GM21786 (cell line): ENCODE measurements around the gene CETP.

Source experiments
- ATAC-seq: cut with Tn5 transposase; IDR thresholded peaks from one replicate; pipeline ENCODE4 v1.9.1; 2021; ENCODE audit not compliant: unreplicated experiment

CETP gene

DNA sequence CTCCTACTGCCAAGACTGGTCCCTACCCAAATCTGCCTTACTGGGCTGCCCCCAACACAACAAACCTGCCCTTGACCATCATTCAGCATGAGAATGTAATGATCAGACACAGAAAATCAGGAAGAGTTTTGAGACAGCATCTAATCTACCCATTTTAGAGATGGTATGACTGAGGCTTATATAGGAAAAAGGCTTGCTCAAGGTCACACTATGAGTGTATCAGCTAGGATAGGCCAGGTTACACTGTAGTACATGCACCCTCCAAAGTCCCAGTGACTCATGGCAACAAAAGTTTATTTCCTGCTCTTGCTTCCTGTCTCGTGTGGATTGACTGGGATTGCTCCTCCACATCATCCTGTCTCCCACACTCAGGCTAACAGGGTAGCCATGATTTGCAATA lies 55.5 kb downstream of the CETP start:
- ATAC-seq, result no peak

DNA sequence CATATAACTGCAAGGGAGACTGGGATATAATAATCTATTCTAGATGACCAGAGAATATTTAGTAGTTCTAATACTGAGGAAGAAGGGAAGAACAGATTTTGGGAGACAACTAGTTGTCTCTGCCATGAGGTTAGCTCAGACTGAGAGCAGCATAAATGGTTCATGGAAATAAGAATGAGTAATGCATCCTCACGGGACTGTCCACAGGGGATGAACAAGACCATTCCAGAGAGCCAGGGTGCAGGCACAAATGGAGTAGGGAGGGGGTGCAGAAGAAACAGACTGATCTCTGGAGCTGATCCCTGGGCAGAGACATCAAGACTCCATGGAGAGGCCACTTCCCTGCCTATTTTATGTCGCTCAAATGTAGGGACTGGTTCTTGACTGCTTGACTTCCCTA lies 58.0 kb downstream of the CETP start:
- ATAC-seq, result no peak

DNA sequence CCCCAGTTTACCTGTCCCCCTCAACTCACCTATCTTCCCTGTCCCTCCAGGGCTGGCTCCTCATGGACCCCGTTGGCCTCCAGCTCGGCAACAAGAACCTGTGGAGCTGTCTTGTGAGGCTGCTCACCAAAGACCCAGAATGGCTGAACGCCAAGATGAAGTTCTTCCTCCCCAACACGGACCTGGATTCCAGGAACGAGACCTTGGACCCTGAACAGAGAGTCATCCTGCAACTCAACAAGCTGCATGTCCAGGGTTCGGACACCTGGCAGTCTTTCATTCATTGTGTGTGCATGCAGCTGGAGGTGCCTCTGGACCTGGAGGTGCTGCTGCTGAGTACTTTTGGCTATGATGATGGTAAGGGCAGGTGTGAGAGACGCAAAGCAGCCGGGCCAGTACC lies 58.9 kb downstream of the CETP start:
- no peak for ATAC-seq

DNA sequence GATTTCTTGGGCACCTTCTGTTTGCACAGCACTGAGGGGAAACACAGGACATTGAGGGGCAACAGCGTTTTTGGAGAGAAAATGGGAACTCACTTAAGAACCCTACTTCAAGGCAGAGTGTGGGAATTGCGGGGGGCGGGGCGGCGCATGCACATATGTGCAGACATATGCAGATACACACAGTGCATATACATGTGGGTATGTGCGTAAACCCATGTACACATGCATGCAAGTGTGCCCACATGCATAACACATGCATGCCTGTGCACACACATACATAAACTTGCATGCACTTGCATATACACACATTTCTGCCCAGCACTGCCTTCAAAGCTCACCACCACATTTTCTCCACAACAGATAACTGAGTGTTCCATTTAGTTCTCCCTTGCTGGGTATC lies 60.0 kb downstream of the CETP start:
- no peak for ATAC-seq

DNA sequence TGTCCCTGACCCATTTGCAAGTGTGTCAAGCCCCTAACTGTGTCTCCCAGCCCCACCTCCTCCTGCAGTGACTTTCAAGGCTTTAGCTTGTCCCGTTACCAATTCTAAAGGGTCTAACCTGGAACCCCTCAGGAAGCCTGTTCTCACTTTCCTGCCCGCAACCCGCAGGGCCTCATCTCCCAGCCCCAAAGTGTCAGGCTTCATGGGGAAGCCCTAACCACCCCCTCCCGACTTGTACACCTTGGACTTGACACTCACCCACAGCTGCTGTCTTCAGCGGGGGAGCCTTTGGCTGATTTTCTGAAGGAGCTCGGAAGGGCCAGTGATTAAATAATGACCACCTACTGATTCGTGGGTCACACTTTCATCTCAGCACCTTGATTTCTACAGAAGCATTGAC lies 60.7 kb downstream of the CETP start:
- ATAC-seq, result no peak

DNA sequence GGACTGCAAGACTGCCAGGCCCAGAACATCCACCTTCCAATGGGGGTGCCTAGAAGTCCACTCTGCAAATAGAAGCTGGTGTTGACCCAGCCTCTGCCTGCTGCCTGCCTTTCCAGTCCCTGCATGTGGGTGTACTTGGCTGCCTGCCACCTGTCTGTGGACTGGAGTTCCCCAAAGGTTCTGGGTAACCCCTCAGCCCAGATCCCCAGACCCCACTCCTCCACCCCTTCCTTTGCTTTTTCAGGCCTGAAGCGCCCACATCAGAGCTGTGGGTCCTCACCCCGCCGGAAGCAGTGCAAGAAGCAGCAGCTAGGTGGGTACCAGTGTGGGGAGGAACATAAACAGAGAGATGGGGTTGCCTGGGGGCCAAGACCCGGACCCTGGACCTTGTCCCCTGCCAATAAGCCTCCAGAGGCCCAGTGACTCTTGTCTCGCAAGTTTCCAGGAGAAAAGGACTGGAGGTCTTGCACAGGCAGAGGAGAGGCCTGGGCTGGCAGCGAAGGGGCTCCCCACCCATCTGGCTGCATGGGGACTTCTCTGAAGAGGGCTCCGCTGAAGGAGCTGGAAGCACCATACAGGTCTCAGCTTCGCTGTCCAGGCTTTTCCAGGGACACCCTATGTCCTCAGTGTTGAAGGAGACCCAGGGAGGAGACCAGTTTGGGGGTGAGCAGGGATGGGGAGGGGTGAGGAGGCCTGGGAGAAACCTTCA lies 61.9 kb downstream of the CETP start:
- ATAC-seq, result no peak

DNA sequence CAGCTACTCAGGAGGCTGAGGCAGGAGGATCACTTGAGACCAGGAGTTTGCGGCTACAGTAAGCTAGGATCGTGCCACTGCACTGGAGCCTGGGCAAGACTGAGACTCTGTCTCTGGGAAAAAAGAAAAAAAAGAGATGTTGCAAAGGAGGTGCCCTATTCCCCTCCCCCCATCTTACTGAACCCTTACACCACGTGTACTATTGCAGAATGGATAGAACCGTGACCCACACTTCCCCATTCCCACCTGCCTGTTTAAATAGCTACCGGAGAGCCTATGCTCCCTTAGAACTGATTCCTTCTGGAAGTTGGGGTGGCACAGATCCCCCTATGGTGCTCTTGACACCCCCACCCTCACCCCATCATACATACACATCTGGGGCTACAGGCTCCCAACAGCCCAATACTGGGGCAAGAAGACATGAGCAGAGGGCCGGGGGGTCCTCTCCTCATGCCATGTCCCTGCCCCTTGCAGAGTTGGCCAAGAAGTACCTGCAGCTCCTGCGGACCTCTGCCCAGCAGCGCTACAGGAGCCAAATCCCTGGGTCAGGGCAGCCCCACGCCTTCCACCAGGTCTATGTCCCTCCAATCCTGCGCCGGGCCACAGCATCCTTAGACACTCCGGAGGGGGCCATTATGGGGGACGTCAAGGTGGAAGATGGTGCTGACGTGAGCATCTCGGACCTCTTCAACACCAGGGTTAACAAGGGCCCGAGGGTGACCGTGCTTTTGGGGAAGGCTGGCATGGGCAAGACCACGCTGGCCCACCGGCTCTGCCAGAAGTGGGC lies 63.3 kb downstream of the CETP start:
- no peak for ATAC-seq

DNA sequence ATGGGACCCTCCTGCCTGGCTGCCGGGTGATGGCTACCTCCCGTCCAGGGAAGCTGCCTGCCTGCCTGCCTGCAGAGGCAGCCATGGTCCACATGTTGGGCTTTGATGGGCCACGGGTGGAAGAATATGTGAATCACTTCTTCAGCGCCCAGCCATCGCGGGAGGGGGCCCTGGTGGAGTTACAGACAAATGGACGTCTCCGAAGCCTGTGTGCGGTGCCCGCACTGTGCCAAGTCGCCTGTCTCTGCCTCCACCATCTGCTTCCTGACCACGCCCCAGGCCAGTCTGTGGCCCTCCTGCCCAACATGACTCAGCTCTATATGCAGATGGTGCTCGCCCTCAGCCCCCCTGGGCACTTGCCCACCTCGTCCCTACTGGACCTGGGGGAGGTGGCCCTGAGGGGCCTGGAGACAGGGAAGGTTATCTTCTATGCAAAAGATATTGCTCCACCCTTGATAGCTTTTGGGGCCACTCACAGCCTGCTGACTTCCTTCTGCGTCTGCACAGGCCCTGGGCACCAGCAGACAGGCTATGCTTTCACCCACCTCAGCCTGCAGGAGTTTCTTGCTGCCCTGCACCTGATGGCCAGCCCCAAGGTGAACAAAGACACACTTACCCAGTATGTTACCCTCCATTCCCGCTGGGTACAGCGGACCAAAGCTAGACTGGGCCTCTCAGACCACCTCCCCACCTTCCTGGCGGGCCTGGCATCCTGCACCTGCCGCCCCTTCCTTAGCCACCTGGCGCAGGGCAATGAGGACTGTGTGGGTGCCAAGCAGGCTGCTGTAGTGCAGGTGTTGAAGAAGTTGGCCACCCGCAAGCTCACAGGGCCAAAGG lies 64.4 kb downstream of the CETP start:
- ATAC-seq, result no peak

DNA sequence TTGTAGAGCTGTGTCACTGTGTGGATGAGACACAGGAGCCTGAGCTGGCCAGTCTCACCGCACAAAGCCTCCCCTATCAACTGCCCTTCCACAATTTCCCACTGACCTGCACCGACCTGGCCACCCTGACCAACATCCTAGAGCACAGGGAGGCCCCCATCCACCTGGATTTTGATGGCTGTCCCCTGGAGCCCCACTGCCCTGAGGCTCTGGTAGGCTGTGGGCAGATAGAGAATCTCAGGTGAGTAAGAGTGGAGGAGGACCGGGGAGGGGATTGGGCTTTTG lies 65.0 kb downstream of the CETP start:
- ATAC-seq, result no peak

DNA sequence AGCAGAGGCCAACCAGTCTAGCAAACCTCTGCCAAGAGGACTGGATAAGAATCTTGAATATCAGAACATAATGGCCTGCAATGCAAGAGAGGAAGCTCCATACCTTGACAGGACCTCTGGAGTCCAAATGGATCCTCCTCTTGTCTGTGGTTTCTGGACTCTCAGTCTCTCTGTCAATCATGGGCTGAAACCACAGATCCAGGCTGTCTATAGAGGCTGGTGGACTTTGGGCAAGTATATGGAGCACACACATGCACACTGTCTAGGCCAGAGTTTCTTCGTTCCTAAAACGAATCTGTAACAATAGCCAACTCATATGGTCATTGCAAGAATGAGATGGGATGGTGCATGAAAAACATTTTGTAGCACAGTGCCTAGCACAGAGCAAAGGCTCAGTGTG lies 65.3 kb downstream of the CETP start:
- no peak for ATAC-seq

DNA sequence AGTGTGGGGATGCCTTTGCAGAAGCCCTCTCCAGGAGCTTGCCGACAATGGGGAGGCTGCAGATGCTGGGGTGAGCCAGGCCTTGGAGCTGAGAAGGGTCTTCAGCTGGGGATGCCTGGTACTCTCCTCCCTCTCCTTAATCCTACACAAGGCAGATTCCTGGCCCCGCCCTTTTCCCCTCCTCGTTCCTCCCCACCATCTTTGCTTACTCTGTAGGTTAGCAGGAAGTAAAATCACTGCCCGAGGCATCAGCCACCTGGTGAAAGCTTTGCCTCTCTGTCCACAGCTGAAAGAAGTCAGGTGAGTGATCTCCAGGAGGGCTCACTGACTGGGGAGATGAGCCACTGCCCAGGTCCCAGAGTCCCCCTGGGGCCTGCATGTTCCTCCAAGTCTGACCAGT lies 66.3 kb downstream of the CETP start:
- no peak for ATAC-seq

DNA sequence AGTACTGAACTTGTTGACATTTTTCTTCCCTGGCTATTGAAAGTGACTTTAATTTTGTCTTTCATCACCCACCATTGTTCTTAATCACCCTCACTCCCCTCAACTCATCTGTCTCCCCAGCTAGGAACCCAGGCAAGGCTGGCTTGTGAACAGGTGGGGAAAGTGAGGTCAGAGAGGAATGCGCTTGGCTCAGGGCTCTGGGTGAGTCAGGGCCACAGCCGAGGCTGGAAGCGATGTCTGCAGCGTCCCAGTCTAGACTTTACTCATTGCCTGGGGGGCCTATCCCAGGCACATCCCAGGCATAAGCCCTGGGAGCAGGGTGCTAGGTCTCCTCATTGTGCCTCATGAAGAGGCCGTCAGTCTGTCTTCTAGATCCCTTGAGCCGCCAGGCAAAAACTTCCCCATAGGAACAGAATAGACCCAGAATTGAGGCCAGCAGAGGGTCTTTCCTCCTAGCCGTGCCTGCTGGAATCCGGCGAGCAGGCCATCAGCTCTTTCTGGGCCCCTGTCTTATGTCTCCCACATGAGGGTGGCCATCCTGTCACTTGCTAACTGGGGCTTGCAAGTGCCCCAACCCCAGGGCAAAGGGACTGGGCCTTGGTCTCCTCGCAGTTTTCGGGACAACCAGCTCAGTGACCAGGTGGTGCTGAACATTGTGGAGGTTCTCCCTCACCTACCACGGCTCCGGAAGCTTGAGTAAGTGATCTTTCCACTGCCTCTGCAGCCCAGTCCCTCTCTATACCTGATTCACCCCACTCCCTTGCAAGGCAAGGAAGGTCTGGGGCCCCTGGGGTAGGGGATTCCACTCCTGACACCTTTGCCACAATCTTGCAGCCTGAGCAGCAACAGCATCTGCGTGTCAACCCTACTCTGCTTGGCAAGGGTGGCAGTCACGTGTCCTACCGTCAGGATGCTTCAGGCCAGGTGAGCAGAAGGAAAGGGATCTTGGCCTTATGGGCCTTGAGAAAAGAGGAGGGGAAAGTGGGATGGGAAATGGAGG lies 67.7 kb downstream of the CETP start:
- ATAC-seq, result no peak

DNA sequence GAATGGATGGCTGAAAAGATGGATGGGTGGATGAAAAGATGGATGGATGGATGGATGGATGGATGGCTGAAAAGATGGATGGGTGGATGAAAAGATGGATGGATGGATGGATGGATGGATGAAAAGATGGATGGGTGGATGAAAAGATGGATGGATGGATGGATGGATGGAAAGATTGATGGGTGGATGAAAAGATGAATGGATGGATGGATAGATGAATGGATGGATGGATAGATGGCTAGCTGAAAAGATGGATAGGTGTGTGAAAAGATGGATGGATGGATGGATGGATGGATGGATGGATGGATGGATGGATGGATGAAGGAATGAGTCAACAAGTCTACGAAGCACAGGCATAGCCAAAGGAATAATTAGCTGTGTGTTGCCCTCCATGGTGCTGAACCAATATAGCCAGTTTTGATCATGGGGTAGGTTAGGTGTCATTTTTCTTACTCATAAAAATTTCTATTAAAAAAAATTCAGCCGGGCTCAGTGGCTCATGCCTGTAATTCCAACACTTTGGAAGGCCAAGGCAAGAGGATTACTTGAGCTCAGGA lies 68.7 kb downstream of the CETP start:
- ATAC-seq, result no peak

DNA sequence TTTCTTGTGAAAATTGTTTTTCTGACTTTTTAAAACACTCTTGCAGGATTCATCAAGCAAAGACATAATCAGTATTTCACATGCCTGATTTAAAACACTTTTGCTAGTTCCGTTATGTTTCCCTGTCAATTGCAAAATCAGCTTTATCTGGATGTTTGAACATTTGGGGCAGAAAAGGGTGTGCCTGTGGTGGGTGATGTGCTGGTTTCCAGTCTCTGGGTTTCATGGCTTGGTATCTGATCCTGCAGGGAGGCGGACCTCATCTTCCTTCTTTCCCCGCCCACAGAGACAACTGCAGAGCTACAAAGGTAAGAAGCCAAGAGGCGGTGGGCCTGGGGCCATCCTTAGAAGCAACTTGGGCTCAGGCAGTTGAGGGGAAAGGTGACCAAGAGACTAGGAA lies 69.4 kb downstream of the CETP start:
- no peak for ATAC-seq

DNA sequence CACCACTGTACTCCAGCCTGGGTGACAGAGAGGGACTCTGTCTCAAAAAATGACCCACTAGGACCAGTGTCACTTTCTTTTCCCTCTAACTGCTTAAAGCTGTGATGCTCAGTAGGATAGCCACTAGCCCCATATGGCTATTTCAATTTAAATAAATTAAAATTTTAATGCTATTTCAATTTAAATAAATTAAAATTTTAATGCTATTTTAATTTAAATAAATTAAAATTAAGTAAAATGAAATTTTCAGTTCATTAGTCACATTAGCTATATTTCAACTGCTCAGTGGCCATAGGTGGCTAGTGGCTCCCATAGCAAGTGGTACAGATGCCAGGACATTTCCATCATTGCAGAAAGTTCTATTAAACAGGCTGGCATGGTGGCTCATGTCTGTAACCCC lies 70.6 kb downstream of the CETP start:
- no peak for ATAC-seq

DNA sequence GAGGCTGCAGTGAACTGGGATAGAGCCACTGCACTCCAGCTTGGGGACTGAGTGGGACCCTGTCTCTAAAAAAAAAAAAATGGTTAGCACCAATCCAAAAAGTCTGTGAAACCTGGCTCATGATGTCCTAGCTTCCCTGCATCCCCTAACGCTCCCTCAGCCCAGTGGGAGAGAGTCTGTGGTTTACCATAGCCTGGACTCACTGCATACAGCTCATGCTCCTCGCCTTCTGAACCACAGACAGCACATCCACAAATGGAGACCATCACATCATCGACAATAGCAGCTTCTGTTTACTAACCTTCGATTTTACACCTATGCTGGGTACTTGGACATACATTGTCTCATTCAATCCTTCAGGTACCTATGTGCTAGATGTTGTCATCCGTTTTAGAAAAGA lies 71.2 kb downstream of the CETP start:
- ATAC-seq, result no peak
